K562 (cell line): Measurements from ENCODE around the gene SLAMF7.

Experiments used
- CBX5 ChIP-seq: IDR thresholded peaks from 2 replicates; pipeline ENCODE4 v1.6.1; 2014; ENCODE audit warnings: low read depth, borderline replicate concordance
- CTCF ChIP-seq, 3 experiments: IDR thresholded peaks in 2 of 3; conservative IDR thresholded peaks in 1 of 3; 2 replicates each; pipeline ENCODE4 v1.5.1; 2011 to 2012; ENCODE audit warnings: low read length in 3 of 3, mild to moderate bottlenecking in 3 of 3, control low read depth in 2 of 3, improper control_type of control experiment in 1 of 3, inconsistent platforms in 1 of 3, low read depth in 1 of 3, mixed read lengths in 1 of 3, moderate library complexity in 1 of 3; ENCODE audit not compliant: insufficient read depth in 2 of 3
- FOSL1 ChIP-seq: fragments of 200-800 bp; sonication (Bioruptor generic); conservative IDR thresholded peaks from 2 replicates; pipeline ENCODE4 v1.6.1; 2016; ENCODE audit warnings: missing genetic modification characterization, missing compliant biosample characterization
- KDM4B ChIP-seq, 2 experiments: fragments of 450-650 bp in 1 of 2; sonication (generic) in 1 of 2; IDR thresholded peaks; 2 replicates each; pipeline ENCODE4 v1.6.1; 2016 to 2017; ENCODE audit warnings: borderline replicate concordance in 2 of 2, antibody characterized with exemption in 1 of 2, low read depth in 1 of 2, mild to moderate bottlenecking in 1 of 2
- MXI1 ChIP-seq: IDR thresholded peaks from 2 replicates; pipeline ENCODE4 v1.6.1; 2011; ENCODE audit warnings: low read depth, mild to moderate bottlenecking, improper control_type of control experiment, low read length
- MYC ChIP-seq, 2 experiments: fragments of 250-450 bp in 1 of 2; sonication (Bioruptor Pico) in 1 of 2; IDR thresholded peaks; 2 replicates each; pipeline versions ENCODE4 v1.5.1 to v1.6.1; 2012 to 2021; ENCODE audit warnings: low read depth in 2 of 2, borderline replicate concordance in 1 of 2, improper control_type of control experiment in 1 of 2, low read length in 1 of 2, mild to moderate bottlenecking in 1 of 2, moderate library complexity in 1 of 2
- POLR2AphosphoS5 ChIP-seq: IDR thresholded peaks from 2 replicates; pipeline ENCODE4 v1.6.1; 2011; ENCODE audit warnings: mild to moderate bottlenecking, low read depth, low read length, moderate library complexity; ENCODE audit not compliant: control insufficient read depth, insufficient read depth
- PRPF4 ChIP-seq: fragments of 200-400 bp; formaldehyde crosslinking; IDR thresholded peaks from one replicate; pipeline ENCODE4 v1.6.1; 2017; ENCODE audit warnings: low read length, low read depth, mild to moderate bottlenecking; ENCODE audit not compliant: insufficient read depth, poor library complexity, severe bottlenecking
- RAD21 ChIP-seq, 2 experiments: fragments of 250-450 bp in 1 of 2; fragments of 450-650 bp in 1 of 2; sonication (Bioruptor Pico) in 1 of 2; formaldehyde crosslinking in 1 of 2; IDR thresholded peaks in 1 of 2; conservative IDR thresholded peaks in 1 of 2; 2 replicates each; pipeline versions ENCODE4 v1.4.0 to v1.8.0; 2020 to 2022; ENCODE audit warnings: mild to moderate bottlenecking in 2 of 2, moderate library complexity in 1 of 2
- ZNF384 ChIP-seq: IDR thresholded peaks from 2 replicates; pipeline ENCODE4 v1.6.1; 2012; ENCODE audit warnings: low read depth, low read length, improper control_type of control experiment

- TF ChIP-seq POLR2AphosphoS5 (no peak), CBX5 (no peak), MXI1 (no peak), CTCF (IDR thresholded peaks at IDR 0.05 in 2 of 3, conservative IDR thresholded peaks at IDR 0.05 in 1 of 3; ENCODE audit: insufficient read depth in 2 of 3, low read depth in 1 of 3, low read length in 3 of 3) (no peak), RAD21 (CRISPR knock-in tag; conservative IDR thresholded peaks at IDR 0.05 in 1 of 2, IDR thresholded peaks at IDR 0.05 in 1 of 2) (no peak), MYC (IDR thresholded peaks at IDR 0.05; ENCODE audit: low read depth, low read length) (no peak), MYC (CRISPR knock-in tag; IDR thresholded peaks at IDR 0.05; ENCODE audit: borderline replicate concordance, low read depth) (no peak), PRPF4 (no peak), ZNF384 (no peak), KDM4B (IDR thresholded peaks at IDR 0.05; ENCODE audit: borderline replicate concordance in 2 of 2, low read depth in 1 of 2) (no peak), FOSL1 (tag) (no peak)
Measured at GRCh38 chr1:160740133-160740688, 1.2 kb downstream of the SLAMF7 start.
